HG03354 (cell line): ENCODE data around the gene TNFRSF6B.
"Not testable (repeated sequence)": the region's sequence is repeated elsewhere in the genome, so short reads cannot be mapped to it uniquely, and the experiment has no call there.

Source experiments
- ATAC-seq: cut with Tn5 transposase; IDR thresholded peaks from one replicate; pipeline ENCODE4 v1.9.1; 2021; ENCODE audit warnings: mild to moderate bottlenecking; ENCODE audit not compliant: unreplicated experiment, poor library complexity, severe bottlenecking

TNFRSF6B gene

DNA sequence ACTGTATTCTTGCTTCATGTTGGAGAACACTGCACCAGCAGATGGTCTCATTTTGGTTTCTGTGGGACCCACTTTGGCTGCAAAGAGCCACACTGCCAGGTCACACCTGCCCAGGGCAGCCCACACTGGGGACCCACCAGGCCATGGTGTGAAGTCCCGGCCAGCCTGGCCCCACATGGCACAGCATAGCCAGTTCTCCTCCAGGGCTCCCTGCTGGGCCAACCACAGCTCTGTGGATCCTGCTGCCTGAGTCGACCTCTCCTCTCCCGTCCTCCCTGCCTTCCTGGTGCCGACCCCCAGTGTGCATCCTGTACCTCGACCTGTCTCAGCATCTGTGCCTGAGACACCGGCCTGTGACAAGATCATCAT lies 8.3 kb downstream of the TNFRSF6B start:
- no peak for ATAC-seq

DNA sequence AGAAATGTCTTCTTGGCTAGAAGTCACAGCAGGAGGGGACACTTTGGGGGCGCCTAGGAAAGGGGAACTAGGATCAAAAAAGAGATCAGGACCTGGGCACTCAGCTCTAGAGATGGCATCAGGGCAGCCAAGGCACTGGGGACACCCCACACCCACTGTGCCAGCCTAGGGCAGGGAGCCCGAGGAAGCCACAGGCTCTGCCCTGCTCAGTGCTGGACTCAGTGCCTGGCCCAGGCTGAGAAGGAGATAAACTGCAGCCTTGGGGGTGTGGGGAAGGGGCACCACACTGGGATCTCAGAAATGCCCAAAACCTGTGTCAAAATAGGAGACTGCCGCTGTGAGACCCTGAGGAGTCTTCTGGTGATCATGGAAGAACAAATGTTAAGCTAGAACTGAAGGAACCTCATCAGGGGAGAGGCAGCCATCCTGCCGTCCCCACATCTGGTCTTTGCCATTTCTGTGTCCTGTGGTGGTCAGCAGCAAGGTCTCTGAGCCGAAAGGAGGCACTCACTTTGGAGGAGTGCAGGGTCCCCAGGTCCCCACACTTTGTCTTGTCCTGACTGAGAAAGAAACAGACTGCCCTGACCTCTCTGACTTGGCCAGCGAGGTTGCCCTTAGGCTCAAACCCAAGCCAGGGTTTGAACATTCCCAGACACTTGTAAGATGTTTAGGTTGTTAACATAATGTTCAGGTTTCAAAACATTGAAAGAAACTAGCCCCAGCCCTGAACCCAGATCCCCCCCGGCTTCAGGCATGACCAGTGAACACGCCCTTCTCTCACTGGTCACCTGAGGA lies 9.0 kb downstream of the TNFRSF6B start:
- no peak for ATAC-seq

DNA sequence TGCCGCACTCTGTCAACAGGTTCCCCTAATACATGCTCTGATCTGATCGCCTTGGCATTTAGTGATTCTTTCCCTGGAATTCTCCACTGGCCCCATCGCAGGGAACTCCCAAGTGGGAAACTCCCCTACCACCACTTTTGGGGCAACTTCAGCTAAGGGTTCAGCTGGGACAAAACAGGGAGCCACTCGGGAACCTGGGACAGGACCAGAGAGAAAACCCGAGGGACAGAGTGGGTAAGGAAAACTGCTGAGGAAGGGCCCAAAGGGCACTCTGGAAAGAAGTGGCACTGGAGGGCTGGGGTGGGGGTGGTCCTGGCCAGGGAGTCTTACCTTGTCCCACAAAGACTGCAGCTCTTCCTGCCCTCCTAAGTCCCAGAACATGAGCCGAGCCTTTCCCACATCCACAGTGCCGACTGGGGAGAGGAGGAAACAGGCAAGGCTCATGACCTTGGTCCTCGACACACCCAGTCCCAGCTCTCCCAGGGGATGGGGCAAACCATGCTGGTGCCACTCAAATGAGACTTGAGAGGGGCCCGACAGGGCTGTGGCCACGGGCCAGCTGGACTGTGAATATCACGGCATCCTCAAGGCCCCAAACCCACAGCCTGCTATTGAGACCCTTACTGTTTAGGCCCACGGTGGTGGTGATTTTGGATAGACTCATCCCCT lies 9.7 kb downstream of the TNFRSF6B start:
- no peak for ATAC-seq

DNA sequence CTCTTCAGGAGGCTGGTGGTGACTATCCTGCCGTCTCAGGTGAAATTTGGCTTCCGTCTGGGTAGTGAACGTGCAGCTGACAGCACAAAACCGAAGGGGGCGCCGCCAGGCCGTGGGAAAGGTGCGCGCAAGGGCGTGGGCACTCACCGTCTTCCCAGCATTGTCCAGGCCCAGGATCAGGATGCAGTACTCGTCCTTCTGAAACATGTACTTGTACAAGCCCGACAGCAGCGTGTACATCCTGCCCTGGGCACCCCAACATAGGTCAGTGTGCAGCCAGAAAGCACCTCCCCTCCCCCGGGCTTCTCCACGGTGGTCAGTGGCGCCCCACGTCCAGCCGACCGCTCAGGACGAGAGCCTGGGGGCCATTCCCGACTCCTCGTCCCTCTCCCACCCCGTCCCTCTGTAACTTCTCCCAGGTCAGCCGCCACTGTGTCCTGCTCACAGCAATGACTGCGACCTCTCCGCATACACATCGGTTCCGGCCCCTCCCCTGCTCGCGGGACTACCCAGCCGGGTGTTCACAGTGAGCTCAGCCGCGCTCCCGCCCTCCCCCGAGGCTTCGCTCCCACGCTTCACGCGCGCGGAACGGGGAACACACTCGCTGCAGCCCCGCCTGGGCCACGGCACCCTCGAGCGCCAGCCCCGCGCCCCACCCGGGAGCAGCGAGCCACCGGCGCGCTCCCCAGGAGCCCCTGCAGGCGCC lies 10.6 kb downstream of the TNFRSF6B start:
- ATAC-seq: peak; percentile 36

DNA sequence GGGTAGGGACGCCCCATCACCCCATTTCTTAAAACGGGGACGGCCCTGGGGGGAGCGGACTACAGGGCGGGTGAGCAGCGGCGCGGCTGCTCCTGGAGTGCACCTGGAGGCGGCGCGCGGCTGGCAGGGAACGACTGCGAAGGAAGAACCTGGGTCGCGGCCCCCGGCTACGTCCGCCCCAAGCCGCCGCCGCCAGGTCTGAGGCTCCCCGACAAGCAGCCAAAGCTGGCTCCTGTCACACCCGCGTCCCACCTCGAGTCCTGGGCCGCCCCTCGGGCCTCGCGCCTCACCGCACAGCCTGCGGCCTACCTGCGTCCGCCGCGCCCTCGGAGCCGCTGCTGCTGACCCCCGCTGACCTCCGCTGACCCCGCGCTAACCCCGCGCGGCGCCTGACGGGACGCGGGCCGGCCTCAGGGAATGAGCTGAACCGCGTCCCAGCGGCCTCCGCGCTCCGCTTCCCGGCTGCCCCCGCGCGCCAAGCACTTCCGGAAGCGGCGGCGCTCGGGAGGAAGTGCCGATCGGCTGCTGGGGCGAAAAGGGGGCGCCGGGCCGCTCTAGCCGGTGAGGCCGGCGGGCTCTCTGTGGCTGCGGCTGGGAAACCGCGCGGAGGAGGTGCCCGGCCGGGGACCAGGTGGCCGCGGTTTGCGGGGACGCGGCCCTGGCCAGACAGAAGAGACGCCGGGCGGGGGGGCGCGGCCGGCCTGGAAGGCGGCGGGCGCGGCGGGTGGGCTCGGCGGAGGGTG lies 11.3 kb downstream of the TNFRSF6B start, which contains the start of the genes ARFRP1 and ZGPAT:
ARFRP1 (minus strand) TSS at position 419 of the 743 bp plus-strand sequence. CDS start 885 bp downstream, outside the sequence.
ZGPAT (plus strand) TSS at position 482 of the 743 bp plus-strand sequence. CDS start 542 bp downstream, outside the sequence.
- peak; percentile 75 for ATAC-seq

DNA sequence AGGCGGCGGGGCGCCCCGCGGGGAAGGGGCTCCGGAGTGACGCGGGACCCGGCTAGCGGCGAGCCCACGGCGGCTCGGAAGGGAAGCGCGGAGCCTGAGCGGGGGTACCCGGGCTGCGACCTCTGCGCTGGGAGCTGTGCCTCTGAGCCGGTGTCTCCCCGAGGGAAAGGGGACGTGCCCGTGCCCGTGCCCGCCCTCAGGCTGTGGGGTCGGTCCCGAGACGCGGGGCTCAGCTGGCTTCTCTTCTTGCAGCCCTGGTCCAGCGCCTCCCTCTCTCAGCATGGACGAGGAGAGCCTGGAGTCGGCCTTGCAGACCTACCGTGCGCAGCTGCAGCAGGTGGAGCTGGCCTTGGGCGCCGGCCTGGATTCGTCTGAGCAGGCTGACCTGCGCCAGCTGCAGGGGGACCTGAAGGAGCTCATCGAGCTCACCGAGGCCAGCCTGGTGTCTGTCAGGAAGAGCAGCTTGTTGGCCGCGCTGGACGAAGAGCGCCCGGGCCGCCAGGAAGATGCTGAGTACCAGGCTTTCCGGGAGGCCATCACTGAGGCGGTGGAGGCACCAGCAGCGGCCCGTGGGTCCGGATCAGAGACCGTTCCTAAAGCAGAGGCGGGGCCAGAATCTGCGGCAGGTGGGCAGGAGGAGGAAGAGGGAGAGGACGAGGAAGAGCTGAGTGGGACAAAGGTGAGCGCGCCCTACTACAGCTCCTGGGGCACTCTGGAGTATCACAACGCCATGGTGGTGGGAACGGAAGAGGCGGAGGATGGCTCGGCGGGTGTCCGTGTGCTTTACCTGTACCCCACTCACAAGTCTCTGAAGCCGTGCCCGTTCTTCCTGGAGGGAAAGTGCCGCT lies 12.1 kb downstream of the TNFRSF6B start:
- peak; percentile 26 for ATAC-seq

DNA sequence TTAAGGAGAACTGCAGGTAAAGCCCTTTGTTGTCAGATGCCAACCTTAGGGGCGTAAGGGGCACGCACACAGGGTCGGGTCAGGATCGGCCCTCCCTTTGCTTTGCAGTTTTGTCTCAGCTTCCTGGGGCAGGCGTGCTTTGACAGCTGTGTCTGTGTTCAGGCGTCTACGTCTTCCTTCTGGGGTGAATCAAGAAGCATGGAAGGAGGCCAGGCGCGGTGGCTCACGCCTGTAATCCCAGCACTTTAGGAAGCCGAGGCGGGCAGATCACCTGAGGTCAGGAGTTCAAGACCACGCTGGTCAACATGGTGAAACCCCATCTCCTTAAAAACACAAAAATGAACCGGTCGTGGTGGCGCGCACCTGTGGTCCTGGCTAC lies 12.7 kb downstream of the TNFRSF6B start:
- ATAC-seq: no peak

DNA sequence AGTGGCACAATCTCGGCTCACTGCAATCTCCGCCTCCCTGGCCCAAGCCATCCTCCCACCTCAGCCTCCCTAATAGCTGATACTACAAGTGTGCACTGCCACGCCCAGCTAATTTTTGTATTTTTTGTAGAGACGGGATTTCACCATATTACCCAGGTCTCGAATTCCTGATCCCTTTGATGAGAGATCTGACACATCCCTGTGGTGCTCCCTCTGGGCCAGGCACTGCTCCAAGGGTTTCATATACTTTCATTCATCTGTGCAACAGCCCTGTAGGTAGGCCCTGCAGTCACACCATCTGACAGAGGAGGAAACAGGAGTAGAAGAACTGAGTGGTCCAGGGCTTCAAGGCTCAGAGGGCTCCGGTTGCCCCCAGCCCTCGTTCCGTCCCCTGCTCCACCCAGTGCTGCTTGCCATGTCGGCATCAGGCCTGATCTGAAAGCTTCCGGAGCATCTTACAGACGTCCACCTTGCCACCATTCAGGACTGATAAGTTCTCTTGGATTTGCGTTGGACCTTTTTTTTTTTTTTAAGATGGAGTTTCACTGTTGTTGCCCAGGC lies 14.7 kb downstream of the TNFRSF6B start:
- ATAC-seq: no peak

DNA sequence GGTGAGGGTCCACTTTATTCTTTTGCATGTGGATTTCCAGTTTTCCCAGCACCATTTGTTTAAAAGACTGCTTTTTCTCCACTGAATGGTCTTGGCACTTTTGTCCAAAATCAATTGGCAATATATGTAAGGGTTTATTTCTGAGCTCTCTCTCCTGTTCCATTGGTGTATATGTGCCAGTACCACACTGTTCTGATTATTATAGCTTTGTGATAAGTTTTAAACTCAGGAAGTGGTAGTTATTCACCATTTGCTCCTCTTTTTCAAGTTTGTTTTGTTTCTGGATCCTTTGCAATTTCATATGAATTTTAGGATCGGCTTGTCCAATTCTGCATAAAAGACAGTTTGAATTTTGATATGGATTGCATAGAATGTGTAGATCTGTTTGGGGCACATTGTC lies 15.7 kb downstream of the TNFRSF6B start:
- ATAC-seq: no peak

DNA sequence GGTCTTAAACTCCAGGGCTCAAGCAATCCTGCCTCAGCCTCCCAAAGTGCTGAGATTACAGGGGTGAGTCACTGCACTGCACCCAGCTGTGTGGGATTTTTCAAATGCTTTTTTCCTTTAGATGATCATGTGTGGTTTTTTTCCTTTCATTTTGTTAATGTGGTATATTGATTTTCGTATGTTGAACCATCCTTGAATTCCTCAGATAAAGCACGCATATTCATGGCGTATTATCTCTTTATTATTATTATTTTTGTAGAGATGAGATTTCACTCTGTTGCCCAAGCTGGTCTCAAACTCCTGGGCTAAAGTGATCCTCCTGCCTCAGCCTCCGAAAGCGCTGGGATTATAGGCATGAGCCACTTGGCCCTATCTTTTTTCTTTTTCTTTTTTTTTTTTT lies 18.4 kb downstream of the TNFRSF6B start:
- no peak for ATAC-seq

DNA sequence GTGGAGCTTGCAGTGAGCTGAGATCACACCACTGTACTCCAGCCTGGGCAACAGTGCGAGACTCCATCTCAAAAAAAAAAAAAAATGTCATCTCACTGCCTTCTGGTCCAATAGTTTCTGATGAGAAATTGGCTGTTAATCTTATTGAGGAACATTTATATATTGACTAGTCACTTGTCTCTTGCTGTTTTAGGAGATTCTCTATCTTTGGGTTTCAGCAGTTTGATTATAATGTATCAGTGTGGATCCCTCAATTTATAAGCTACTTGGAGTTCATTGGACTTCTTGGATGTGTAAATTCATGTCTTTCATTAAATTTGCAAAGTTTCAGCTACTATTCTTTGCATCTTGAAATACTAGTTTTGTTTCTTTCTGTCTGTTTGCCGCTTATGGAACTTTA lies 22.5 kb downstream of the TNFRSF6B start:
- no peak for ATAC-seq

DNA sequence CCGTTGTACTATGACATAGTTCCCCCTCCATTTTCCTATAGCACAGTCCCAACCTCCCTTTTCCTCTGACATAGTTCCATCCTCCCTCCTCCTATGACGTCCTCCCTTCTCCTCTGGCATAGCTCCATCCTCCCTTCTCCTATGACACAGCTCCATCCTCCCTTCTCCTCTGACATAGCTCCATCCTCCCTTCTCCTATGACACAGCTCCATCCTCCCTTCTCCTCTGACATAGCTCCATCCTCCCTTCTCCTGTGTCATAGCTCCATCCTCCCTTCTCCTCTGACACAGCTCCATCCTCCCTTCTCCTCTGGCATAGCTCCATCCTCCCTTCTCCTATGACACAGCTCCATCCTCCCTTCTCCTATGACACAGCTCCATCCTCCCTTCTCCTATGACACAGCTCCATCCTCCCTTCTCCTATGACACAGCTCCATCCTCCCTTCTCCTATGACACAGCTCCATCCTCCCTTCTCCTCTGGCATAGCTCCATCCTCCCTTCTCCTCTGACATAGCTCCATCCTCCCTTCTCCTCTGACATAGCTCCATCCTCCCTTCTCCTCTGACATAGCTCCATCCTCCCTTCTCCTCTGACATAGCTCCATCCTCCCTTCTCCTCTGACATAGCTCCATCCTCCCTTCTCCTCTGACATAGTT lies 26.6 kb downstream of the TNFRSF6B start:
- not testable (repeated sequence) for ATAC-seq

DNA sequence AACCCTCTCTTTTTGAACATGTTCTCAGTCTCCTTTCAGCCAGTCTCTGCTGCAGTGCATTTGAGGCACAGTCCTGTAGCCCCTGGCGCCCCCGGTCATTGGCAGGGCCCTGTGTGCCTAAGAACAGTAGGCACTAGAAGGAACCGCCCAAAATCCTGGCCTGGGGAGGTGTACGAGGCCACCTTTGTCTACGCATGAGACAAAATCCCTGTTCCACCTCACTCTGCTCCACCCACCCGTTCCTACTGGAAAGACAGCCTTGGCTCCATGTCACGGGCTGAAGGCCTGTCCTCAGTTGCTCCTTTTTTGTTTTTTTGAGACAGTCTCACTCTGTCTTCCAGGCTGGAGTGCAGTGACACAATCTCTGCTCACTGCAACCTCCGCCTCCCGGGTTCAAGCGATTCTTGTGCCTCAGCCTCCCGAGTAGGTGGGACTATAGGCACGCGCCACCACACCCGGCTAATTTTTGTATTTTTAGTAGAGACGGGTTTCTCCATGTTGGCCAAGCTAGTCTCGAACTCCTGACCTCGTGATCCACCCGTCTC lies 33.8 kb downstream of the TNFRSF6B start:
- ATAC-seq: not testable (repeated sequence)

DNA sequence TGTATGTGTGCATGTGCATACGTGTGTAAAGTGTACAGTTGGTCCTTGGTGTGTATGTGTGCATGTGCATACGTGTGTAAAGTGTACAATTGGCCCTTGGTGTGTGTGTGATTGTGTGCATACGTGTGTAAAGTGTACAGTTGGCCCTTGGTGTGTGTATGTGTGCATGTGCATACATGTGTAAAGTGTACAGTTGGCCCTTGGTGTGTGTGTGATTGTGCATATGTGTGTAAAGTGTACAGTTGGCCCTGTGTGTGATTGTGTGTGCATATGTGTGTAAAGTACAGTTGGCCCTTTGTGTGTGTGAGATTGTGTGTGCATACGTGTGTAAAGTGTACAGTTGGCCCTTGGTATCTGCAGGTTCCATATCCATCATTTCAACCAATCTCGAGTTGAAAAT lies 35.0 kb downstream of the TNFRSF6B start:
- no peak for ATAC-seq

DNA sequence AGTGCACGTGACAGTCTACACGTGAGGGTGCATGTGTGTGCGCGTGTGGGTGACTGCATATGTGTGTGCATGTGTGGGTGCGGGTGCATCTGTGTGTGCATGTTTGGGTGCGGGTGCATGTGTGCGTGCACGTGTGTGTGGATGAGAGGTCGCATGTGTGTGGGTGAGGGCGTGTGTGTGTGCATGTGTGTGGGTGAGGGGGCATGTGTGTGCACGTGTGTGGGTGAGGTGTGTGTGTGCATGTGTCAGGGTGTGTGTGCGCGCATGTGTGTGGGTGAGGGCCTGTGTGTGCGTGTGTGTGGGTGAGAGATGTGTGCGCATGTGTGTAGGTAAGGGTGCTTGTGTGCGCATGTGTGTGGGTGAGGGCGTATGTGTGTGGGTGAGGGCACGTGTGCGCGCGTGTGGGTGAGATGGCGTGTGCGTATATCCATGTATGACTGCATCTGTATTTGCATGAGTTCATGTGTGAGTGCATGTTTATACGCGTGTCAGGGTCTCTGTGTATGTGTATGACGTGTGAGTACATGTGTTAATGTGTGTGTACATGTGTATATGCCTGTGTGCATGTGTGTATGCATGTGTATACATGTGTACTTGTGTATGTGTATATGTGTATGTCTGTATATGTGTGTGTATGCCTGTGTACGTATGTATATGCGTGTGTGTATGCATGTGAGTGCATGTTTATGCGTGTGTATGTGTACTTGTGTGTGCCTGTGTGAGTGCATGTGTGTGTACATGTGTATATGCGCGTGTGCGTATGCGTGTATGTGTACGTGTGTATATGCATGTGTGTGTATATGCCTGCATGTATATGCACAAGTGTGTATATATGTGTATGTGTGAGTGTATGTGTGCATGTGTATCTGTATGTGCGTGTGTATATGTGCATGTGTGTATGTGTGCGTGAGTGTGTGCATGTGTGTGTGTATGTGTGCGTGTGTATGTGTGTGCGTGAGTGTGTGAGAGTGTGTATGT lies 36.0 kb downstream of the TNFRSF6B start:
- no peak for ATAC-seq

DNA sequence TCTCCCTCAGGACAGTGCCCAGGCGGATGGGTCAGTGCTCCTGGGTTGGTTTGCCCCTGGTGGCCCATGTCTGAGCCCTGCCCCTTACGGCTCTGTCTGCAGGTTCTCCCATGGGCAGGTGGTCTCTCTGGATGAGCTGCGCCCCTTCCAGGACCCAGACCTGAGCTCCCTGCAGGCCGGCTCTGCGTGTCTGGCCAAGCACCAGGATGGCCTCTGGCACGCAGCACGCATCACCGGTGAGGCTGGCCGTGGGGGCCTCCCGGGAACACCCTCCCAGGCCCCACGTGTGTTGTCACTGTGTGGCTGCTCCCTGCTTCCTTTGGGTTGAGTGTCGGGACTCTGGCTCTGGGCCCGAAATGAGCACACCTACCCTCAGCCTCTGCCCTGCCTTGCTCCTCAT lies 36.7 kb downstream of the TNFRSF6B start:
- ATAC-seq: no peak

DNA sequence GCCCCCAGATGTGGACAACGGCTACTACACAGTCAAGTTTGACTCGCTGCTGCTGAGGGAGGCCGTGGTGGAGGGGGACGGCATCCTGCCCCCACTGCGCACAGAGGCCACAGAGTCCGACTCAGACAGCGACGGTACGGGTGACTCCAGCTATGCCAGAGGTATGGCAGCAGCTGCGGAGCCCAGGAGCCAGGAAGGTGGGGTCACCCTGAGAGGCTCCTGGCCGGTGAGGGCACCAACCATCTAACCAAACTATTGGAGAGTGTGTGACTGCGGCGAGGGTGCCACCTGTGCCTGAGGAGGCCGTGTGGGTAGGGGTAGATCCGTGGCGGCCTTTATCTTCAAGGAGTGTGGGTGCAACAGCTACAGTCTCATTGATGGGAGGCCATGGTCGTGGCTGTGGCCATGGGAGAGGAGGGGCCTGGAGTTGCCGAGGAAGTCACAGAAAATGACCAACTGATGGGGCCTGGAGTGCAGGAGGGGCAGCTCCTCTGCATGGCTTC lies 37.2 kb downstream of the TNFRSF6B start:
- ATAC-seq: no peak
